Measurements from ENCODE around the gene UCP1.
"Not testable (repeated sequence)": the region's sequence is repeated elsewhere in the genome, so short reads cannot be mapped to it uniquely, and the experiment has no call there.

UCP1 gene

DNA sequence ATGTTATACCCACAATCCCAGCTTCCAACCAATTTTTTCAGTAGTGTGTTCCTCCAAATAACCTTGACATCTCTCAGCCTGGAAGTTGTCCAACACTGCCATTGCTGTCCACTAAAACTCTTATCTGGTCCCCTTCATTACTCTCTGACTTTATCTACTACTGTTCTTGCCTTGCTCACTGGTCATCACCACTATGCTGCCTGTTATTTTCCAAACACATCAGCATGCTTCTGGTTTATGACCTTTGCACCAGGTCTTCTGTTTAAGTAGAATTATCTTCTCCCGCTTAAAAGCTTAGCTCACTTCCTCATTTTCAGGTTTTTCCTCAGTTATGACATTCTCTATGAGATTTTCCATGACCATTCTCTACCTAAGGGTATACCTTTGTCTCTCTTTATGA lies 39.3 kb downstream of the UCP1 start:
- DNase-seq = no peak

DNA sequence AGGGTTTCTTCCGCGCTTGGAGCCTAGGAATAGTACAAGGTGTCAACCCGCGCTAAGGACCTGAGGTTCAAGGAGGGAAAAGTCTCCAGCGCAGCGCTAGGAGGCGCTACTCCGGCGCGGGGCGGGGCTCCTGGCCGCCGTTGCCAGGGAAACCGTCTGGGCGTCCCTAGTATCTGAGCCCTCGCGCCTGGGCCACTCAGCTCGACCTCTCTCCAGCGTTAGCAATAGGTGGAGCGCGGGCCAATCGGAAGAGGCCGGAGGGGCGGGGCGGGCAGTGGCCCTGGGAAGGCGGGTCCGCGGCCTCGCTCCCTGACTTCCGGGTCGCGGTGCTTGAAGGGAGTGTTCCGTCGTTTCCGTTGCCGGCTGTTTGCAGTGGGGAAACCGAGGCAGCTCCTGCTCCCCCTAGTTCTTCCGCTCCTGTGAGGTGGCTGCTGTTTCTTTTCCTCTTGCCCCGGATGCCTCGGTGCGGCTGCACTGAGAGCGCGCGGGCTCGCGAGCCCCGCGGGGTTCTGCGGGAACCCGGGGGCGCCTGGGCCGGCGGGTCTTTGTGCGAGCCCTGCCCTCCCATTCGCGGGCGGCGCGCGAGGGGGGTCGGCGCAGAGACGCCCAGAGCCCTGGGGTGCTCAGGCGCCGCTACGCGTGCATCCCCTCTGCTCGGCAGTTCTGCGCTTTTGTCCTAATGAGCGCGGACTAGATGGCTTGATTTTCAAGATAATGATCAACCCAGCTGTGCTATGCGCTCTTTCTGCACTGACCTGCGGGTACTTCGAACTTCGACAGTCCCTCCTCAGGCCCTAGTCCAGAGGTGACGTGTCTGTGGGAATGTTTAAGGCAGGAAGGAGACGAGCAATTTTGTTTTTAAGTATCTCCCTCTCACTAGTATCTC lies 44.7 kb downstream of the UCP1 start, which contains the start of gene ELMOD2:
Gene ELMOD2, plus strand, starts transcription at position 312 of the 886 bp plus-strand sequence. CDS start 1,261 bp downstream, outside the sequence.
- peak; percentile 59 for DNase-seq

DNA sequence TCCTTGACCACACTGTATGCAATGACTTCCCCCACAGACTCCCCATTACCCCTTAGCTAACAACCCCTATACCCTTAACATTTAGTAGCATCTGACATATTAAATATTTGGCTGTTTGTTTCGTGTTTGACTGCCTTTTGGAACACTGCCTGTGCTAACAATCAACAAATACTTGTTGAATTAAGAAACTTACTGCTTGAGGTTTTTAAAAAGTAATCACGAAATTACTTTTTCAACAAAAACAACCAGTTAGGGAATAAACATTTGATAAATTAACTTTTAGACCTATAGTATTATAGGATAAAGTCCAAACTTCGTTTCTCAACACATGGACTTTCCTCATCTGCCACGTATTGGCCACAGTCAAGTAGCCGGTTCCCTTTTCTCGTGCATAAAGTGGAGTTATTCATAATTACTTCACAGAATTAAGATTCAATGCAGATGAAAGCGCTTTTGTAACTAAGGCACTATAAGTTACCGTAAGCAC lies 45.3 kb downstream of the UCP1 start:
- no peak for DNase-seq

DNA sequence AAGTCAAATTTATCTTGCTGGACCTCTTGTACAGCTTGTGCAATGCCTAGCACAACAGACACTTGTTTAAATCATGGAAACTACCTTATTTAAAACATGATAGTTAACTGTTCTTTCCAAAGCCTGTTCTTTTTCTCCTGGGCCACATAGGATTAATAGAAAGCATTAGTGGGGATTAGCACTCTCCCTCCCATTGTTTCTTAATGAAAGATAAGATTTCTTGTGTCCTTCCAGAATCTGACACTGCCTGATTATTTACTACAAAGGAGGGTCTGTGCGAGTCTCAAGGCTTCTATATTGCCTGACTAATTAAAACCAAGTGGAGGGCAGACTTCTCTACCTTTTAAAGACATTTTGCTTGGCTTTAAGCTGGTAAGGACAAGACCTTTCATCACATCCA lies 53.3 kb downstream of the UCP1 start:
- no peak for DNase-seq

DNA sequence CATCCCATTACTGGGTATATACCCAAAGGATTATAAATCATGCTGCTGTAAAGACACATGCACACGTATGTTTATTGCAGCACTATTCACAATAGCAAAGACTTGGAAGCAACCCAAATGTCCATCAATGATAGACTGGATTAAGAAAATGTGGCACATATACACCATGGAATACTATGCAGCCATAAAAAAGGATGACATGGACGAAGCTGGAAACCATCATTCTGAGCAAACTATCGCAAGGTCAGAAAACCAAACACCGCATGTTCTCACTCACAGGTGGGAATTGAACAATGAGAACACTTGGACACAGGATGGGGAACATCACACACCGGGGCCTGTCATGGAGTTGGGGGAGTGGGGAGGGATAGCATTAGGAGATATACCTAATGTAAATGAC lies 55.0 kb downstream of the UCP1 start:
- DNase-seq = not testable (repeated sequence)

Data from DMS79 (cell line).